Effector CD4-positive, alpha-beta T cell (primary cell): ENCODE results near the gene FGF9.

Source experiments
- DNase-seq: peaks from one replicate; pipeline ENCODE4 v3.0.0-alpha.2; 2020

The FGF9 gene

GRCh38 chr13:21675095-21675991 lies 4.5 kb downstream of the FGF9 start:
- no peak for DNase-seq

- DNase-seq = no peak
Measured at GRCh38 chr13:21676611-21677021, 5.7 kb downstream of the FGF9 start.

GRCh38 chr13:21677075-21677623 lies 6.3 kb downstream of the FGF9 start:
- no peak for DNase-seq

GRCh38 chr13:21683034-21683733 lies 12.3 kb downstream of the FGF9 start:
- no peak for DNase-seq

- DNase-seq = no peak
Measured at GRCh38 chr13:21684576-21684975, 13.7 kb downstream of the FGF9 start.

- no peak for DNase-seq
Measured at GRCh38 chr13:21685485-21686064, 14.7 kb downstream of the FGF9 start.

- no peak for DNase-seq
Measured at GRCh38 chr13:21686751-21687391, 16.0 kb downstream of the FGF9 start.

GRCh38 chr13:21688056-21688455 lies 17.2 kb downstream of the FGF9 start:
- no peak for DNase-seq

GRCh38 chr13:21689097-21689496 lies 18.2 kb downstream of the FGF9 start:
- DNase-seq = no peak

GRCh38 chr13:21690955-21691354 lies 20.1 kb downstream of the FGF9 start:
- DNase-seq = no peak

- no peak for DNase-seq
Measured at GRCh38 chr13:21691500-21691899, 20.6 kb downstream of the FGF9 start.

- DNase-seq = no peak
Measured at GRCh38 chr13:21691928-21692327, 21.1 kb downstream of the FGF9 start.

- DNase-seq = no peak
Measured at GRCh38 chr13:21694831-21695230, 24.0 kb downstream of the FGF9 start.

GRCh38 chr13:21695546-21695945 lies 24.7 kb downstream of the FGF9 start:
- no peak for DNase-seq

- DNase-seq = no peak
Measured at GRCh38 chr13:21696865-21697448, 26.1 kb downstream of the FGF9 start.

GRCh38 chr13:21698817-21699679 lies 28.2 kb downstream of the FGF9 start:
- no peak for DNase-seq

GRCh38 chr13:21701460-21701859 lies 30.6 kb downstream of the FGF9 start:
- no peak for DNase-seq

- DNase-seq = no peak
Measured at GRCh38 chr13:21703846-21704245, 33.0 kb downstream of the FGF9 start.

- no peak for DNase-seq
Measured at GRCh38 chr13:21707586-21707985, 36.7 kb downstream of the FGF9 start.

- DNase-seq = no peak
Measured at GRCh38 chr13:21709697-21710096, 38.8 kb downstream of the FGF9 start.

- DNase-seq = no peak
Measured at GRCh38 chr13:21710163-21710562, 39.3 kb downstream of the FGF9 start.

- DNase-seq = no peak
Measured at GRCh38 chr13:21717817-21718216, 46.9 kb downstream of the FGF9 start.
